ENCODE data around the gene PAK1IP1.
"Not testable (repeated sequence)": the region's sequence is repeated elsewhere in the genome, so short reads cannot be mapped to it uniquely, and the experiment has no call there.

The PAK1IP1 gene

DNA sequence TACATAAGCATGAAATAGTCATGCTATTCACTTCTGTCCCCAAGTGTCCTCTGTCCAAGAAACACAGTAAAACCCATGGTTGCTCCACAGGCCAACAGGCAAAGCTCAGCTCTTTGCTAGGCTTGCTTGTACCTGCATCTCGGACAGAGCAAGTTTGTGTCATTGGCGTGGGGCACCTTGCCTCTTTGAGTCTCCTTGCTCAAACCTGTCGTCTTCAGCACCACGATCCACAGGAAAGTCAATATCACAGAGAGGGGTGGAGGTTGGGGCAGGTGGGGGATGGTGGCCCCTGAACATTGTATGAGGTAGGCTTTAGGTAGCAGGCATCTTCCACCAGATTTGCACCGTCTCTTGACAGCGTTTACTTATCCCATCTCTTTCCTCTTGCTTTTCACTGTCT, 48.7 kb downstream of the PAK1IP1 start:
- no peak for DNase-seq (ENCODE audit: low read depth)
- TF ChIP-seq, protein P1, sequence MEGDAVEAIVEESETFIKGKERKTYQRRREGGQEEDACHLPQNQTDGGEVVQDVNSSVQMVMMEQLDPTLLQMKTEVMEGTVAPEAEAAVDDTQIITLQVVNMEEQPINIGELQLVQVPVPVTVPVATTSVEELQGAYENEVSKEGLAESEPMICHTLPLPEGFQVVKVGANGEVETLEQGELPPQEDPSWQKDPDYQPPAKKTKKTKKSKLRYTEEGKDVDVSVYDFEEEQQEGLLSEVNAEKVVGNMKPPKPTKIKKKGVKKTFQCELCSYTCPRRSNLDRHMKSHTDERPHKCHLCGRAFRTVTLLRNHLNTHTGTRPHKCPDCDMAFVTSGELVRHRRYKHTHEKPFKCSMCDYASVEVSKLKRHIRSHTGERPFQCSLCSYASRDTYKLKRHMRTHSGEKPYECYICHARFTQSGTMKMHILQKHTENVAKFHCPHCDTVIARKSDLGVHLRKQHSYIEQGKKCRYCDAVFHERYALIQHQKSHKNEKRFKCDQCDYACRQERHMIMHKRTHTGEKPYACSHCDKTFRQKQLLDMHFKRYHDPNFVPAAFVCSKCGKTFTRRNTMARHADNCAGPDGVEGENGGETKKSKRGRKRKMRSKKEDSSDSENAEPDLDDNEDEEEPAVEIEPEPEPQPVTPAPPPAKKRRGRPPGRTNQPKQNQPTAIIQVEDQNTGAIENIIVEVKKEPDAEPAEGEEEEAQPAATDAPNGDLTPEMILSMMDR (IDR thresholded peaks at IDR 0.05; ENCODE audit: low read length, missing control alignments), result no peak
- H3K4me3 ChIP-seq (replicated peaks; ENCODE audit: low read depth, low read length), result no peak overlapping the region

DNA sequence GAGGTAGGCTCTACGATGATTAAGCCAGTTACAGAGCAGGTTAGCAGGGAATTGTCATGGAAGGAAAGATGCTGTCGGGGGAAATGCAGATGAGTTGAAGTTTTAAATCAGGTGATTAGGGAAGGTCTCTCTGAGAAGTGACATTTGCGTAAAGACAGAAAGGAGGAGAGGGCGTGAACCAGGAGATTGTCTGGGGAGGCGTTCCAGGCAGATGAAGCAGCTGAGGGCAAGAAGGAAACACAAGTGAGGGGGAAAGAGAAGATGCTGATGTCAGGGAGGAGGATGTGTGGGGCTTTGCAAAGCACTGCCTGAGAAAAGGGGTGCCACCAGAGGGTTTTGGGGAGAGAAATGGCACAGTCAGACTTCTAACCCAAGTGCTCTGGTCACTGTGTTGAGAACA, 50.3 kb downstream of the PAK1IP1 start:
- DNase-seq (ENCODE audit: low read depth), result no peak
- no peak overlapping the region for H3K4me3 ChIP-seq (replicated peaks; ENCODE audit: low read depth, low read length)
- TF ChIP-seq, protein P1 (IDR thresholded peaks at IDR 0.05; ENCODE audit: low read length, missing control alignments), result no peak

DNA sequence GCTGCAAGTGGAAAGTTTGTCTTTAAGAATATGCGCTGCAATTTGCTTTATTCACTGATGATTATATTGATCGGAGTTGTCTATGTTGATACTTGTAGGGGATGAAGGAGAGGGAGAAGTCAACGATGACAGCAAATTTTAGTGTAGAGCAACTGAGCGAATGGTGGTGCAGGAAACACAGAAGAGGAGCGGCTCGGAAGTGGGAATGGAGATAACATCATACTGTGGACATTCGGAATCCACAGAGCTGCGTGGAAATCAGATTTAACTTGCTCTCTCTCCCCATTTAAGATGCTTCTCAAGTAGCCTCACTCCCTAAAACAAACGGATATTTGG, 52.1 kb downstream of the PAK1IP1 start:
- DNase-seq (ENCODE audit: low read depth), result no peak
- TF ChIP-seq, protein P1 (IDR thresholded peaks at IDR 0.05; ENCODE audit: low read length, missing control alignments), result no peak
- peak overlapping the region; percentile 94 for H3K4me3 ChIP-seq (replicated peaks; ENCODE audit: low read depth, low read length)

DNA sequence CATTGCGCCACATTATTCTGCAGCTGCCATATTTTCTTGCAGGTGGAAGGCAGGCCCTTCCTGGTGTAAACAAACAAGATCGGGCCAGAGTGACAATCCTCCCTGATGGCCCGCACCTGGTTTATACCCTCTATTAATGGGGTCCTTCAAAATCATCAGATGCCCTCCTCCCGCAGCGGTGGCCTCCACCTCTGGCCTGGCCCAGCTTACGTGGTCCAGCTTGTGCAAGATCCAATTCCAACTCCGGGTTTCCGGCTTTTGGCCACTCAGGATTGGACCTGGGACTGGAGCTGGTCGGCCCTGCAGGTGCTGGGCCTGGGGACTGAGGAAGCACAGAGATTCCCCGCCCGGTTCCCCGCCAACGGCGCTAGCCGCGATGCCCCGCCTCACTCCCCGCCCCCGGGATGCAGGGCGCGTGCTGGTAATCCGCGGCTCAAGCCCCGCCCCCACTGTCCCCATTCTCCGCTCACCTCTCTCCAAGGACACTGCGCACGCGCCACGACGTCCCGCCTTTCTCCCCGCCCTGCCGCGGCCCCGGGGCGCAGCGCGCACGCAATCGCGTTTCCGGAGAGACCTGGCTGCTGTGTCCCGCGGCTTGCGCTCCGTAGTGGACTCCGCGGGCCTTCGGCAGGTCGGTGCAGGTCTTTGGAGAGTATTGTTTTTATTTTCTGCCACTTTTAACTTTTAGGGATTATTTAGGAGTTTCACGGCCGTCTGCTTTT, 52.6 kb downstream of the PAK1IP1 start, which contains the start of gene TMEM14B:
Gene TMEM14B (plus strand): TSS at position 555 of the 722 bp plus-strand sequence. CDS start 1,441 bp downstream, outside the sequence.
- TF ChIP-seq, protein P1 (IDR thresholded peaks at IDR 0.05; ENCODE audit: low read length, missing control alignments), result no peak
- peak within 1 kb of the TSS; percentile 94 for H3K4me3 ChIP-seq (replicated peaks; ENCODE audit: low read depth, low read length)
- peak; percentile 97 for DNase-seq (ENCODE audit: low read depth)

DNA sequence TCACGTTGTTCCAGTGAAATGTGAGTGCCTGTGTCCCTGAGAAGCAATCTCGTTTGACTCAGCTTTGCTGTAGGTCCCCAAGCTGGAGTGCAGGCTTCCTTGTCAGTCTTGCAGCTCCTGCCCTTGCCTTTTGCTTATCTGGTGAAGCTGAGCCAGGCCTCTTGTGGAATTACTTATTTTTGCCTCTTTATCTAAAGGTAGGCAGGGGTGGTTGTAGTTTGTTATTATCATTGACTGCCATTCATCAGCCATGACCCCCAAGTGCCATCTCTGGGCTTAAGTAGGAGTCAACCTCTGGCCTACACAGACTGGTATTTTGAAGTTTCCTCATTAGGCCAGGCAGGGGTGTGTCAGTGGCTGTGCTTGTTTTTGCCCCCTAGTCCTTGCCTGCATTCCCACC, 55.0 kb downstream of the PAK1IP1 start:
- no peak overlapping the region for H3K4me3 ChIP-seq (replicated peaks; ENCODE audit: low read depth, low read length)
- TF ChIP-seq, protein P1 (IDR thresholded peaks at IDR 0.05; ENCODE audit: low read length, missing control alignments), result no peak
- no peak for DNase-seq (ENCODE audit: low read depth)

DNA sequence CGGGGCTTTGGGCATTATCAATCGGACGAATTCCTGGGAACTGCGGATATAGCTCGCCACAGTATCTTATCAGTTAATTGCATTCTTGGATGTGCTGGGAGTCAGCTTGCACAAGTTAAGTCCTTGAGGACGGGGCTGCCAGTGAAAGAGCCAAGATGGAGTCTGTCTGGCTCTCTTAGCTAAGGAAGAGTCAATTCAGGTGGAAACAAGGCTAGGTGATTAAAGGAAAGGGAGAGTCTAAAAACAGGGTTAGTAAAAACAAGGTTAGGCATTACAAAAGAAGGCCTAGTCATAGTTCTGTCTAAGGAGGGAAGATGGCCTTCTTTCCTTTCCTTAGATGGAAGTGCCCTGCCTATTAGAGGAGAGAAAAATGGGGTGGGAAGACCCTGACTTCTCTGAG, 55.8 kb downstream of the PAK1IP1 start:
- DNase-seq (ENCODE audit: low read depth), result not testable (repeated sequence)

DNA sequence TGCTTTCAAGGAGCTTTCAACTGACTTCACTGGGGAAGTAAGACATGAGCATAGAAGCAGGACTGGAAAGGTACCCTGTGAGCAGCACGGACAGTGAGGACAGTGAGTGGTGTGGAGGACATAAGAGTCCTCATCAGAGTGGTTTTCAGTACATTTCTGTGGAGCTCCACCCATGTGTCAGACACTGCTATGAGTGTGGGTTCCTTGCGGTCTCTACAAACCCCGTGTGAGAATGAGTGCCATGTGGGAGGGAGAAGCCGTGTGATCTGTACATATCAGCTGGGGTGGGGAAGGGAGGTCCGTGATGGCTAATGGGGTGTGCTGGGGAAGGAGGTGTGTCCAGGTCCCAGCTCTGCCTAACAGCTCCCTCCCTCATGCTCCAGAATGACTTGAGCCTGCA, 57.0 kb downstream of the PAK1IP1 start:
- not testable (repeated sequence) for DNase-seq (ENCODE audit: low read depth); H3K4me3 ChIP-seq (replicated peaks; ENCODE audit: low read depth, low read length)

More for the DNA sequence above, 55.8 kb downstream of the PAK1IP1 start:
- not testable (repeated sequence) for H3K4me3 ChIP-seq (replicated peaks; ENCODE audit: low read depth, low read length)

DNA sequence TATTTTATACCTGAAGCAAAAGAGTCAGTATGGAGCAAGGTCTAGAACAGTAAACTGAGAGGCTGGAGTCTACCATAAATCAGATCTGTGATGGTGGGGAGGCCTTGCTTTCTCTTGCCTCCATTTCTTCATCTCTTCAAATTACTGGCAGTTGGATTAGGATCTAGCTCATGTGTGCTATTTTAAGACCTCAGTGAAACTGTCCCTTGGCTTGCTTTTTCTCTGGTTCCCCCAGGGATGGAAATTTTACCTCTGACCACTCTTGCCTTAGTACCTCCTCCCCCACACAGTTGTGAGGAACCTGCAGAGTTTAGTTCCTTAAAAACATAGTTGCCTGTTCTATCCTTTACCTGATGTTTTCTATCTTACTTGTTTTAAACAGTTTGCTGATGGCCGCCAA, 61.3 kb downstream of the PAK1IP1 start:
- TF ChIP-seq, protein P1 (IDR thresholded peaks at IDR 0.05; ENCODE audit: low read length, missing control alignments), result no peak
- no peak for DNase-seq (ENCODE audit: low read depth)
- no peak overlapping the region for H3K4me3 ChIP-seq (replicated peaks; ENCODE audit: low read depth, low read length)

All from fibroblast of pulmonary artery (primary cell).